Adrenal gland (tissue), 5 donors: ENCODE results near the gene GPSM1.

ENCODE experiments used
- CTCF ChIP-seq, 6 experiments: fragments of 450-650 bp in 4 of 6; fragments of 200-600 bp in 2 of 6; sonication (generic) in 1 of 6; IDR thresholded peaks; 1 replicate in 5 of 6; 2 replicates in 1 of 6; pipeline versions ENCODE4 v1.5.1 to v1.8.0; 2016 to 2021; ENCODE audit warnings: antibody characterized with exemption in 6 of 6, mild to moderate bottlenecking in 2 of 6, moderate library complexity in 1 of 6
- POLR2A ChIP-seq, 2 donors: fragments of 450-650 bp; IDR thresholded peaks; one replicate each; pipeline ENCODE4 v1.6.1; 2017; ENCODE audit warnings: antibody characterized with exemption in 2 of 2, mild to moderate bottlenecking in 2 of 2, moderate library complexity in 1 of 2
- donor health status: DM: no; HTN: no; CAD: no.

GRCh38 chr9:136362450-136362784, 35.1 kb downstream of the GPSM1 start:
- no peak for TF ChIP-seq CTCF (IDR thresholded peaks at IDR 0.05)
- TF ChIP-seq POLR2A (IDR thresholded peaks at IDR 0.05) = no peak
